SW480 (cell line): ENCODE results near the gene CIB4.

Experiments used
- DNase-seq: peaks from one replicate; pipeline ENCODE4 v3.0.0-alpha.2; 2016; ENCODE audit warnings: low spot score

CIB4 gene

GRCh38 chr2:26550276-26551015 lies 90.7 kb downstream of the CIB4 start:
- no peak for DNase-seq

GRCh38 chr2:26542676-26543505 lies 98.3 kb downstream of the CIB4 start:
- DNase-seq, result no peak

GRCh38 chr2:26542194-26542455 lies 99.0 kb downstream of the CIB4 start:
- no peak for DNase-seq

- no peak for DNase-seq
These were observed 99.6 kb downstream of the CIB4 start for GRCh38 chr2:26541401-26542193.

- no peak for DNase-seq
These were observed 100.2 kb downstream of the CIB4 start for GRCh38 chr2:26540961-26541360.

GRCh38 chr2:26540306-26540705 lies 100.9 kb downstream of the CIB4 start:
- no peak for DNase-seq

- no peak for DNase-seq
These were observed 103.2 kb downstream of the CIB4 start for GRCh38 chr2:26537826-26538475.

GRCh38 chr2:26537069-26537825 lies 103.9 kb downstream of the CIB4 start:
- DNase-seq, result no peak

- no peak for DNase-seq
These were observed 104.6 kb downstream of the CIB4 start for GRCh38 chr2:26536371-26537068.

GRCh38 chr2:26535663-26536275 lies 105.4 kb downstream of the CIB4 start:
- no peak for DNase-seq

- no peak for DNase-seq
These were observed 106.1 kb downstream of the CIB4 start for GRCh38 chr2:26534865-26535662.

GRCh38 chr2:26534098-26534864 lies 106.9 kb downstream of the CIB4 start:
- DNase-seq, result no peak

GRCh38 chr2:26533661-26534060 lies 107.5 kb downstream of the CIB4 start:
- DNase-seq, result no peak

GRCh38 chr2:26532301-26533250 lies 108.6 kb downstream of the CIB4 start:
- DNase-seq, result no peak
